OCI-LY1 (cell line): ENCODE data around the gene CCNJL.

ENCODE experiments used
- H2AFZ ChIP-seq: fragments of 200-600 bp; sonication (generic), shearing (Covaris generic); 2 replicates; pipeline ENCODE4 v1.6.0; 2014; ENCODE audit warnings: antibody characterized with exemption, mild to moderate bottlenecking, low read length
- H3F3A ChIP-seq: fragments of 200-600 bp; sonication (generic), shearing (Covaris generic); 2 replicates; pipeline ENCODE4 v1.6.0; 2014; ENCODE audit warnings: mild to moderate bottlenecking, antibody characterized with exemption, low read length, moderate library complexity; ENCODE audit not compliant: insufficient read depth
- H3K27ac ChIP-seq: fragments of 200-600 bp; sonication (generic); 2 replicates; pipeline ENCODE4 v1.5.1; 2014; ENCODE audit warnings: low read length, mixed run types, mild to moderate bottlenecking, low read depth; ENCODE audit not compliant: poor library complexity, severe bottlenecking
- H3K27me3 ChIP-seq: fragments of 200-600 bp; sonication (generic); 2 replicates; pipeline ENCODE4 v1.6.0; 2014; ENCODE audit warnings: antibody characterized with exemption, mild to moderate bottlenecking, low read length, moderate library complexity; ENCODE audit not compliant: insufficient read depth
- H3K36me3 ChIP-seq: fragments of 200-600 bp; sonication (generic); 2 replicates; pipeline ENCODE4 v1.6.1; 2014; ENCODE audit warnings: mild to moderate bottlenecking, antibody characterized with exemption, low read length, moderate library complexity, mixed read lengths; ENCODE audit not compliant: insufficient read depth
- H3K4me1 ChIP-seq: fragments of 200-600 bp; sonication (generic); 2 replicates; pipeline ENCODE4 v1.5.1; 2014; ENCODE audit warnings: mild to moderate bottlenecking, low read length, moderate library complexity; ENCODE audit not compliant: insufficient read depth, severe bottlenecking
- H3K4me2 ChIP-seq: fragments of 200-600 bp; sonication (generic), shearing (Covaris generic); 2 replicates; pipeline ENCODE4 v1.6.1; 2014; ENCODE audit warnings: low read length
- H3K4me3 ChIP-seq: fragments of 200-600 bp; sonication (generic); 2 replicates; pipeline ENCODE4 v1.5.1; 2014; ENCODE audit warnings: low read length, low read depth, mild to moderate bottlenecking, mixed read lengths; ENCODE audit not compliant: poor library complexity, severe bottlenecking
- H3K79me2 ChIP-seq: fragments of 200-600 bp; shearing (Covaris generic); 2 replicates; pipeline ENCODE4 v1.6.1; 2016; ENCODE audit warnings: mixed run types, low read length, mixed read lengths; ENCODE audit not compliant: insufficient read depth
- H3K9ac ChIP-seq: fragments of 200-600 bp; sonication (generic), shearing (Covaris generic); 2 replicates; pipeline ENCODE4 v1.6.1; 2014; ENCODE audit warnings: mild to moderate bottlenecking, low read length, mixed read lengths
- H3K9me2 ChIP-seq: fragments of 200-600 bp; sonication (generic), shearing (Covaris generic); 2 replicates; pipeline ENCODE4 v1.6.1; 2014; ENCODE audit warnings: low read depth, mild to moderate bottlenecking, low read length, mixed read lengths
- H3K9me3 ChIP-seq: fragments of 200-600 bp; shearing (Covaris generic); 2 replicates; pipeline ENCODE4 v1.6.1; 2014; ENCODE audit warnings: low read length, mixed read lengths
- H4K20me1 ChIP-seq: fragments of 200-600 bp; sonication (generic), shearing (Covaris generic); 2 replicates; pipeline ENCODE4 v1.6.0; 2016; ENCODE audit warnings: mild to moderate bottlenecking, low read length; ENCODE audit not compliant: insufficient read depth
- EZH2 ChIP-seq: fragments of 200-600 bp; sonication (generic), shearing (Covaris generic); IDR thresholded peaks from 2 replicates; pipeline ENCODE4 v1.8.0; 2017; ENCODE audit warnings: borderline replicate concordance, mixed run types, mild to moderate bottlenecking, antibody characterized with exemption, low read length, moderate library complexity, mixed read lengths
- TF ChIP-seq, protein P1 (sequence below): fragments of 200-600 bp; sonication (generic), shearing (Covaris generic); IDR thresholded peaks from 2 replicates; pipeline ENCODE4 v1.5.1; 2017; ENCODE audit warnings: mild to moderate bottlenecking, antibody characterized with exemption, low read length, moderate library complexity, mixed read lengths

The CCNJL gene

DNA sequence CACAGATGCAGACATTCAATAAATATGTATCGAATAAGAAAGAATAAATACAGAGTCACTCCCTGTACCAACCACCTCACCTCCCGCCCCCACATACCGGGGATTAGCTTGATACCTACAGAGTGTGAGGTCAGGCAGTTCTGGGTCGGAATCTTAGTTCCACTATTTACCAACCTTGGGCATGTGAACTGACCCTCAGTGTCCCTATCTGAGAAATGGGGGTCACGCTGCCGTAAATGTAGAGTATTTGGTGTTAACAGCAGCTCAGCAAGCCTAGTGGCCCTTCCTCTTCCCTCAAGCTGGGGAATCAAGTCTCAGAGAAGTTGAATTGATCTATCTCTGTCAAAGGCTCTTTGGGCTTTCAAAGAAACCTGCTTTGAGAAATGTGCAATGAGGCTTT is 25.4 kb downstream of the CCNJL start:
- H3K9me3 ChIP-seq, result no peaks in the 10 kb centered on the region
- no peaks in the 10 kb centered on the region for H3K4me1 ChIP-seq
- TF ChIP-seq EZH2, result no peak
- TF ChIP-seq, protein P1, sequence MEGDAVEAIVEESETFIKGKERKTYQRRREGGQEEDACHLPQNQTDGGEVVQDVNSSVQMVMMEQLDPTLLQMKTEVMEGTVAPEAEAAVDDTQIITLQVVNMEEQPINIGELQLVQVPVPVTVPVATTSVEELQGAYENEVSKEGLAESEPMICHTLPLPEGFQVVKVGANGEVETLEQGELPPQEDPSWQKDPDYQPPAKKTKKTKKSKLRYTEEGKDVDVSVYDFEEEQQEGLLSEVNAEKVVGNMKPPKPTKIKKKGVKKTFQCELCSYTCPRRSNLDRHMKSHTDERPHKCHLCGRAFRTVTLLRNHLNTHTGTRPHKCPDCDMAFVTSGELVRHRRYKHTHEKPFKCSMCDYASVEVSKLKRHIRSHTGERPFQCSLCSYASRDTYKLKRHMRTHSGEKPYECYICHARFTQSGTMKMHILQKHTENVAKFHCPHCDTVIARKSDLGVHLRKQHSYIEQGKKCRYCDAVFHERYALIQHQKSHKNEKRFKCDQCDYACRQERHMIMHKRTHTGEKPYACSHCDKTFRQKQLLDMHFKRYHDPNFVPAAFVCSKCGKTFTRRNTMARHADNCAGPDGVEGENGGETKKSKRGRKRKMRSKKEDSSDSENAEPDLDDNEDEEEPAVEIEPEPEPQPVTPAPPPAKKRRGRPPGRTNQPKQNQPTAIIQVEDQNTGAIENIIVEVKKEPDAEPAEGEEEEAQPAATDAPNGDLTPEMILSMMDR, result no peak
- H2AFZ ChIP-seq, result no peak overlapping the region
- H3K9me2 ChIP-seq, result no peaks in the 10 kb centered on the region
- H3K27me3 ChIP-seq, result peaks cover 8% of the 10 kb centered on the region; the same call in 1 of the 2 replicates
- H3K79me2 ChIP-seq, result no peaks in the 10 kb centered on the region
- H3K36me3 ChIP-seq, result no peaks in the 10 kb centered on the region
- H3K9ac ChIP-seq, result no peak overlapping the region
- no peak overlapping the region for H3K4me2 ChIP-seq
- H3F3A ChIP-seq, result no peaks in the 10 kb centered on the region
- H3K27ac ChIP-seq, result no peak overlapping the region
- H3K4me3 ChIP-seq, result no peak overlapping the region
- H4K20me1 ChIP-seq, result no peaks in the 10 kb centered on the region

DNA sequence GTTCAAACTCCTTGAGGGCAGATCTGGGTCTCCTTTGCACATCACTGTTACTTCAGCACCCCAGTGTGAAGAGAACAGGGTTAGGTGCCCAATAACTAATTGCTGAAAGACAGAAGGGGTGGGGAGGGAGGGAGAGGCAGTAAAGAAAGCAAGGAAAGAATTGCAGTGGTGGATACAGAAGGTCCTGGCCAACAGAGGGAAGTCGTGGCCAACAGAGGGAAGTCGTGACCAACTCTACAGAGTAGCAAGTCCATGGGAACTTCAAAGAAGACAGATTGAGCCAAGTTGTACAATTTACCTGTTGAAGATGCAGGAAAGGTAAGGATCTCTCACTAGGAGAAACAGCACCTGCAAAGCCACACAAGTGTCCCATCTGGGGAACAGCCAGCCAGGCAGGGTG is 27.0 kb downstream of the CCNJL start:
- Histone ChIP-seq H3K4me3 (no peak overlapping the region), H3F3A (no peaks in the 10 kb centered on the region), H3K79me2 (no peaks in the 10 kb centered on the region), H3K9me2 (no peaks in the 10 kb centered on the region), H3K4me2 (no peak overlapping the region), H3K36me3 (no peaks in the 10 kb centered on the region), H3K9me3 (no peaks in the 10 kb centered on the region), H3K9ac (no peak overlapping the region), H3K4me1 (no peaks in the 10 kb centered on the region), H4K20me1 (no peaks in the 10 kb centered on the region), H3K27ac (no peak overlapping the region), H3K27me3 (peaks cover 4% of the 10 kb centered on the region; the same call in 1 of the 2 replicates), H2AFZ (no peak overlapping the region)
- TF ChIP-seq, protein P1, result no peak
- TF ChIP-seq EZH2, result no peak

DNA sequence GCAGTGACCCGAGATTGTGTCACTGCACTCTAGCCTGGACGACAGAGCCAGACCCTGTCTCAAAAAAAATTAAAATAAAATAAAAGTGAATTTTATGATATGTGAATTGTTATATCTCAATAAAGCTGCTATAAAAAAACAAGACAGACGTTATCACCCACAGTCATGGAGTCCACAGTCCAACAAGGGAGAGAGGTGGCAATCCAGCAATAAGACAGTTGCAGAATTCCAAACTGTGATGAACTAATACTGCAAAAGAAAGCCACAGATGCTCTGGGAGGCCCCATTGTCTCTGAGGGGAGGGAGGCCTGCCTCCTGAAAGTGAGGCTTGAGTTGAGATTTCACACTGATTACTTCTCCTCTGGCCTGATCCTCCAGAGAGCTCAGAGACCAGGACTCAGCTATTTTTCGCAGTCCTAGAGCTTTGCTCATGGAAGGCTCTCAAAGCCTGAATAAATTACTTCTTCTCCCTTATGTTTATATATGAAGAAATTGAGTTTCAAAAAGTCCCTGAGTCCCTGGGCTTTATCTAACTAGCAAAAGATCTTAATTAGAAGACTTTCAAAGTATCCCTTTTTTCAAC is 28.0 kb downstream of the CCNJL start:
- TF ChIP-seq, protein P1, result no peak
- no peak for TF ChIP-seq EZH2
- Histone ChIP-seq H3K79me2 (no peaks in the 10 kb centered on the region), H3K36me3 (no peaks in the 10 kb centered on the region)

More for the DNA sequence above, 28.0 kb downstream of the CCNJL start:
- no peak overlapping the region for H3K4me3 ChIP-seq
- no peak overlapping the region for H3K9ac ChIP-seq
- H2AFZ ChIP-seq, result no peak overlapping the region
- H3K4me1 ChIP-seq, result no peaks in the 10 kb centered on the region
- no peaks in the 10 kb centered on the region for H3K9me3 ChIP-seq
- no peak overlapping the region for H3K27ac ChIP-seq
- H3K9me2 ChIP-seq, result no peaks in the 10 kb centered on the region
- no peaks in the 10 kb centered on the region for H3F3A ChIP-seq
- no peak overlapping the region for H3K4me2 ChIP-seq
- H3K27me3 ChIP-seq, result peaks cover 4% of the 10 kb centered on the region; the same call in 1 of the 2 replicates
- no peaks in the 10 kb centered on the region for H4K20me1 ChIP-seq
